NCI-H146 treated with DMSO at 0.1 percent for 48 hours (cell line): Measurements from ENCODE around the gene TCF7L1.
"Not testable (repeated sequence)": the region's sequence is repeated elsewhere in the genome, so short reads cannot be mapped to it uniquely, and the experiment has no call there.

ENCODE experiments used
- DNase-seq: peaks from one replicate; lab custom pipeline; 2025; ENCODE audit not compliant: unreplicated experiment; lab: John Stamatoyannopoulos, UW

The TCF7L1 gene

GRCh38 chr2:85132834-85133637 lies at the start of gene TCF7L1:
TSS of gene TCF7L1 (plus strand) at chr2:85133392. CDS start at chr2:85133685, 293 bp downstream.
- DNase-seq: peak; percentile 36

DNA sequence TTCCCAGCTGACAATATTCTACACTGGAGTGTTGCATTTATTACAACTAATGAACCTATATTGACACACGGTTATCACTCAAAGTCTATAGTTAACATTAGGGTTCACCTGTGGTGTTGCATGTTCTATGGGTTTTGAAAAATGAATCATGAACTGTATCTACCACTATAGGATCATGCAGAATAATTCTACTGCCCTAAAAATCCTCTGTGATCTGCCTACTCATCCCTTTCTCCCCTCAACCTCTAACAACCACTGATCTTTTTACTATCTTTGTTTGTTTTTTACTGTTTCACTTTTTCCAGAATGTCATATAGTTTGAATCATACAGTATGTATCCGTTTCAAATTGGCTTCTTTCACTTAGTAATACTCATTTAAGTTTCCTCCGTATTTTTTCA lies 47.6 kb upstream of the TCF7L1 start:
- DNase-seq: no peak

DNA sequence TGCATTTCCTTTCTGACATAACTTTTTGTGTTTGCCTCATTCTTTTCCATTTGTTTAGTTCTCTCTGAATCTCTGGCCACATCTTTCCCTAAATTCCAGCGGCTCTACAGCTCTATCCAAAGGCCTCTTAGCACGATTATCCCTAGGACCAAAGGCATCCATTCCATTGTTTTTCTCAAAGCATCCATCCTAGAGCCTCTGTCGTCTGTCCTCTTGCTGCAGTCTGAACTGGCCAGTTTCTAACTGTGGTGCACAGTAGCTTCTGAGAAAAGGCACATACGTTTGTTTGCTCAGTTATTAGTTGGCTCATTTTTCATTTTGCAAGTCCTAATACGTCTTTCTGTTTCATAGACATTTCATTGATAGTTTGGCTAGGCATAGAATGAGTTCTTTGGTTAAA lies 45.7 kb upstream of the TCF7L1 start:
- no peak for DNase-seq

GRCh38 chr2:85088921-85089320 lies 44.3 kb upstream of the TCF7L1 start:
- DNase-seq: no peak

GRCh38 chr2:85089585-85089984 lies 43.6 kb upstream of the TCF7L1 start:
- DNase-seq: no peak

- DNase-seq: no peak
These were observed 41.4 kb upstream of the TCF7L1 start for GRCh38 chr2:85091838-85092237.

DNA sequence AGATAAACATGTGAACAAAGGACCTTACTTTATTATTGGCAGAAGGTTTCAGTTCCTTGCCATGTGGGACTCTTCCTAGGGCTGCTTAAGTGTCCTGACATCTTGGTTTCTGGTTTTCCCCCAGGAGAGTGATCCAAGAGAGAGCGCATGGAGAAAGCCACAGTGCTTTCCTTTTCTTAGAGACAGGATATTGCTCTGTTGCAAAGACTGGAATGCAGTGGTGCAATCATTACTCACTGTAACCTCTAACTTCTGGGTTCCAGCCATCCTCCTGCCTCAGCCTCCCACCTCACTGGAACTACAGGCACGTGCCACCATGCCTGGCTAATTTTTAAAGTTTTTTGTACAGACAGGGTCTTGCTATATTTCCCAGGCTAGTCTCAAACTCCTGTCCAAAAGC lies 38.1 kb upstream of the TCF7L1 start:
- no peak for DNase-seq

- no peak for DNase-seq
These were observed 36.6 kb upstream of the TCF7L1 start for GRCh38 chr2:85096616-85097015.

GRCh38 chr2:85104228-85104627 lies 29.0 kb upstream of the TCF7L1 start:
- no peak for DNase-seq

DNA sequence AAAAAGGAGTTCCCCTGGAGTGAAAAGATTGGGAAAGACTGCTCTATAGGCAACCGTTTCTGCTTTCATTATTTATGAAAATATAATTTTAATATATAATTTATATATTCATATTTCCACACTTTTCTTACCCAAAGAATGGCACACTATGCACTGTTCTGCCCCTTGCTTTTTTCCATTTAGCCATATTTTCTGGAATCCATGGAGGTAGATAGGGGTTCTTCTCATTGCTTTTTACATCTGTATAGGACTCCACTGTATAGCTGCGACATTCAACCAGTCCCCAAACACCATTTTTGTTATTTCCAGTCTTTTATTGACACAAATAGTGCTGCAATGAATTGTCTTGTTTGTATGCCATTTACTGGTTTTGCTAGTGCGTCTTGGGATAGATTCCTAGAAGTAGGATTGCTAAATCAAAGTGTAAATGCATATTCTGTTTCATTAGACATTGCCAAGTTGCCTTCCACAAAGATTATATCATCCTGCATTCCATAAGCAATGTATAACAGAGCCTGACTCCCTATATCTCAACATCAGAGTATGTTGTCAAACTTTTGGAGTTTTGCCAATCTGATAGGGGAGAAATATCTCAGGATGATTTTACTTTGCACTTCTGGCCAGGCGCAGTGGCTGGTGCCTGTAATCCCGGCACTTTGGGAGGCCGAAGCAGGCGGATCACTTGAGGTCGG lies 26.6 kb upstream of the TCF7L1 start:
- no peak for DNase-seq

GRCh38 chr2:85110991-85111560 lies 22.1 kb upstream of the TCF7L1 start:
- no peak for DNase-seq

DNA sequence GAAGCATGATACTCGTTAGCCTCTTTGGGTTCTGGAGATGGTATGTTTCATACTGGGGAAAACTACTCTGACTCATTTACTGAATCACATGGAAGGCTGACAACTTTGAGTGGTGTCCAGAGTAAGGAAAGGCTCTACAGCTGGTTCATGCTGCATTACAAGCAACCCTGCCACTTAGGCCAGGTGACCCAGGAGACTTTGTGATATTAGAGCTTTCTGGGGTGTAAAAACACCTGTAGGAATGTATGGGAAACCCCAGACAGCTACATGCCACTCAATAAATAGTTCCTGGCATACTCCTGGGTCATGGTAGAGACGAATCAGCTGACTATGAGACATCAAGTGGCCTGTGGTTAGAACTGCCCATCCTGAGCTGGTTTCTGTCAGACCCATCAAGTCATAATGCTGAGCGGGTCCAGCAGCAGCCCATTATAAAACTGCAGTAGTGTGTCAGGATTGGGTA lies 21.3 kb upstream of the TCF7L1 start:
- DNase-seq: no peak

GRCh38 chr2:85112906-85113625 lies 20.1 kb upstream of the TCF7L1 start:
- no peak for DNase-seq

DNA sequence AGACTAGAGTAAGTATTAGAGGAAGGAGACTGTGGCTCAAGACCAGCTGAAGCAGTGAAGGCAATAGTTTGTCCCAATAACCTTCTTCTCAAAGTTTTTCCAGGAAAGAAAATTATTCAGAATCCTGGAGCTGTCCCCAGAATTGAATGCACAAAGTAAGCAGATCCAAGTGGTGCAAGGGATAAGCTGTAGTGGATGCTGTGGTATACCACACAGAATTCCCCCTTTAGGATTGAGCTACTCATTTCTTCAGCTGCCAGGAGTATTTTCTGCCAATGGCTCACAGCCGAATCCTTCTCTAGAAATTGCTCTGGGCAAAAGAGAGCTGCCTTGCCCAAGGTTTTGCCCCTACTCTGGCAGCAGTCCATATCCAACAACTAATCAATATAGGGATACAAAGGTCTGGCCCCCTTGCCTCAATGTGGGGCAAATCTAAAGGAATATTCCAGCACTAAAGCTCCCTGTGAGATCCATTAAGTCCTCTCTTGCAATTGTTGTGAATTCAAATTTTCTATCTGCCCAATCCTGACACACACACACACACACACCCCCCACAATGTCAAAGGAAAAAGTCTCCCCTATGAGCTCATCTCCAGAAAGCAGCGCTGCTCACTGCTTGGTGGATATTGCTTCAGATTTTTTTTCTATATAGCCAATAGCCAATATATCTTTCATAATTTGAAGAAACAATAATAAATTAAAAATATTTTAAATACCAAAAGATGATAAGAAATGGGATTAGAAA lies 18.4 kb upstream of the TCF7L1 start:
- no peak for DNase-seq

DNA sequence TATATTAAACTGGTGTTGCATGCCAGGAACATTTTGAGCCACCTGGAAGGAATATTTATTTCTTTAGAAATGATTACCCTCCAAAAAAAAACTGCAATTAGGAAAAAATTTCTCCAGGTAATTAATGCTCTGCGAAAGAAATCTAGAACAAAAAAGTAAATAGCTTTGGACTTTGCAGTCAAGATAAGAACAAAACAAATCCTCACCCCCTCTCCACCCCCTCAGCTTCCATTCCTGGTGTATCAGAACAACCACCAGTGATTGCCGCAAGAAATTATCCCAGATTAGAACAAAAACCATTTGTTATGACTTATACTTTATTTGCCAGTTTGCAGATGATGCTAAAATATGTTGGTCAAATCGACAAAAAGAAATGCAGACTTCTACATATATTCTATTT lies 17.0 kb upstream of the TCF7L1 start:
- DNase-seq: no peak

GRCh38 chr2:85119900-85120299 lies 13.3 kb upstream of the TCF7L1 start:
- no peak for DNase-seq

GRCh38 chr2:85120363-85120762 lies 12.8 kb upstream of the TCF7L1 start:
- DNase-seq: no peak

- DNase-seq: not testable (repeated sequence)
These were observed 6.7 kb upstream of the TCF7L1 start for GRCh38 chr2:85126462-85126861.

DNA sequence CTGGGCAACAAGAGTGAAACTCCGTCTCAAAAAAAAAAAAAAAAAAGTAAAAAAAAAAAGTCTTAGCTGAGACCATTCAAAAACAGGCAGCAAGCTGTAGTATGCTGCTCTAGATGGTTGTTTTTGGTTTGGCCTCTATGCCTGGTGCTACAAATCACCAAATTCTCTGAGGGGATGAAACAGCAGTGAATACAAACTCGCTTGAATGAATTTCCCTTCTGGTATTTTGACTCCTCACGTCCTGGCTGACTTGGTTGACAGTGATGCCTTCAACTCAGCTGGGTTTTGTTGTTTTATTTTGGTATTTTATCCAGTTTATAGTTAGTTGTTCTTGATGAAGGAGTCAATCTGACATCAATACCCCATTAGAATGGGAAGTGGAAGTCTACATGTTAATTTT lies 3.3 kb upstream of the TCF7L1 start:
- no peak for DNase-seq

DNA sequence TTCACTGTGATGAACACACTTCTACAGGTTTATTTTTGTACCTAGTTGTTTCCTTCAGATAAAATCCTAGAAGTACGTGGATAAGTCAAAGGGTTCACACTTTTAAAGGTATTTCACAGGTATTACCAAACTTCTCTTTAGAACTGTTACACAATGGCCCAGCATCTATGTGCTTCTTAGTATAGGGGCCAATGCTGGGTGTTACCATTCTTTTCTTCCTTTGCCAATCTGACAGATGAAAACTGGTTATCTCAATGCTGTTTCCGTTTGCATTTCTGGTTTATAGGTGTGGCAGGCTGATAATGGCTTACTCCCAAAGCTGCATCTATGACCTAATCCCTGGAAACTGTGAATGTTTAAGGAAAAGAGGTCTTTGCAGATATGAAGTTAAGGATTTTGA lies 2.8 kb upstream of the TCF7L1 start:
- DNase-seq: no peak

DNA sequence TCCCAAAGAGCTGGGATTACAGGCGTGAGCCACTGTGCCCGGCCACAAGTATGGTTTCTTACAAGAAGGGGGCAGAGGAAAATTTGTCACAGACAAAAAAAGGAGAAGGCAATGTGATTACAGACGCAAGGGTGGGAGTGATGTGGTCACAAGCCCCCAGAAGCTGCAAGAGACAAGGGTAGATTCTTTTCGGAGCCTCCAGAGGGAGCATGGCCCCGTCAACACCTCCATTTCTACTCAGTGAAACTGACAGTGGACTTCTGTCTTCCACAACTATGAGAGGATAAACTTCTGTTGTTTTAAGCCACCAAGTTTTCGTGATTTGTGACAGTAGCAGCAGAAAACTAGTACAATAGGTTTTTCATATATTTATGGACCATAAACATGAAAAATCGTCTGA lies 2.1 kb upstream of the TCF7L1 start:
- DNase-seq: no peak
